SU-DHL-6 (cell line): ENCODE results near the gene SLC6A17.

Experiments used
- EZH2phosphoT487 ChIP-seq: fragments of 200-600 bp; sonication (generic), shearing (Covaris generic); conservative IDR thresholded peaks from 2 replicates; pipeline ENCODE4 v1.6.1; 2018; ENCODE audit warnings: mild to moderate bottlenecking, antibody characterized with exemption, low read length, moderate library complexity, mixed read lengths
- TF ChIP-seq, protein P1 (sequence below): fragments of 200-600 bp; sonication (generic); IDR thresholded peaks from one replicate; pipeline ENCODE4 v1.5.1; 2017; ENCODE audit warnings: antibody characterized with exemption, mild to moderate bottlenecking, low read length, moderate library complexity; ENCODE audit not compliant: insufficient read depth, poor library complexity, severe bottlenecking

DNA sequence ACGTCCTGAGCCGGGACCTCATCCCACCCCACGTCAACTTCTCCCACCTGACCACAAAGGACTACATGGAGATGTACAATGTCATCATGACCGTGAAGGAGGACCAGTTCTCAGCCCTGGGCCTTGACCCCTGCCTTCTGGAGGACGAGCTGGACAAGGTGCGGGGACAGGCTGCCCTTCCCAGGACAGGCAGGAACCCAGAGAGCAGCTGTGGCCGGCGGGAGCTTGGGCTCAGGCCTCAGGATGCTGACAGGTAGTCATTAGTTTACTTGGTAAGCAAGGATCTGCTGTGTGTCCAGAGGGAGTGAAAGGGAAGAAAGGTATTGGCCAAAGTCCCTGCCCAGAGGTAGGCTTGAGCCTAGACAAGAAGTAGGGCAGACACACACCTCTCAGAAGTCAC, 42.2 kb downstream of the SLC6A17 start:
- TF ChIP-seq, protein P1, sequence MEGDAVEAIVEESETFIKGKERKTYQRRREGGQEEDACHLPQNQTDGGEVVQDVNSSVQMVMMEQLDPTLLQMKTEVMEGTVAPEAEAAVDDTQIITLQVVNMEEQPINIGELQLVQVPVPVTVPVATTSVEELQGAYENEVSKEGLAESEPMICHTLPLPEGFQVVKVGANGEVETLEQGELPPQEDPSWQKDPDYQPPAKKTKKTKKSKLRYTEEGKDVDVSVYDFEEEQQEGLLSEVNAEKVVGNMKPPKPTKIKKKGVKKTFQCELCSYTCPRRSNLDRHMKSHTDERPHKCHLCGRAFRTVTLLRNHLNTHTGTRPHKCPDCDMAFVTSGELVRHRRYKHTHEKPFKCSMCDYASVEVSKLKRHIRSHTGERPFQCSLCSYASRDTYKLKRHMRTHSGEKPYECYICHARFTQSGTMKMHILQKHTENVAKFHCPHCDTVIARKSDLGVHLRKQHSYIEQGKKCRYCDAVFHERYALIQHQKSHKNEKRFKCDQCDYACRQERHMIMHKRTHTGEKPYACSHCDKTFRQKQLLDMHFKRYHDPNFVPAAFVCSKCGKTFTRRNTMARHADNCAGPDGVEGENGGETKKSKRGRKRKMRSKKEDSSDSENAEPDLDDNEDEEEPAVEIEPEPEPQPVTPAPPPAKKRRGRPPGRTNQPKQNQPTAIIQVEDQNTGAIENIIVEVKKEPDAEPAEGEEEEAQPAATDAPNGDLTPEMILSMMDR = no peak
- TF ChIP-seq EZH2phosphoT487 = no peak
